ENCODE results near the gene HIVEP1. TPM values are rescaled to one million over a fixed set of nuclear protein-coding genes. Genes with fewer than 3 reads are reported as not detected.

The HIVEP1 gene
- total RNA-seq, 6 experiments from 2014 or later: 13.2 to 23.3 (median 17.8) TPM

- H3K36me3 ChIP-seq: no peaks in the 10 kb centered on the region
- H3K27ac ChIP-seq: peak overlapping the region; percentile 64 to 91 (median 88)
- no peaks in the 10 kb centered on the region for H3K27me3 ChIP-seq
- H3K9me3 ChIP-seq: no peaks in the 10 kb centered on the region
- peak overlapping the region in 2 of 3 donors; percentile 31 to 34 for H3K4me3 ChIP-seq
- intact Hi-C loops (cut with DNase I): no loop called here
- WGBS (ENCODE audit: insufficient coverage, low coverage, low lambda C conversion rate, missing lambda C conversion rate): 24% methylated on average over 6 of the region's 6 CpGs
- TF ChIP-seq, protein P1, sequence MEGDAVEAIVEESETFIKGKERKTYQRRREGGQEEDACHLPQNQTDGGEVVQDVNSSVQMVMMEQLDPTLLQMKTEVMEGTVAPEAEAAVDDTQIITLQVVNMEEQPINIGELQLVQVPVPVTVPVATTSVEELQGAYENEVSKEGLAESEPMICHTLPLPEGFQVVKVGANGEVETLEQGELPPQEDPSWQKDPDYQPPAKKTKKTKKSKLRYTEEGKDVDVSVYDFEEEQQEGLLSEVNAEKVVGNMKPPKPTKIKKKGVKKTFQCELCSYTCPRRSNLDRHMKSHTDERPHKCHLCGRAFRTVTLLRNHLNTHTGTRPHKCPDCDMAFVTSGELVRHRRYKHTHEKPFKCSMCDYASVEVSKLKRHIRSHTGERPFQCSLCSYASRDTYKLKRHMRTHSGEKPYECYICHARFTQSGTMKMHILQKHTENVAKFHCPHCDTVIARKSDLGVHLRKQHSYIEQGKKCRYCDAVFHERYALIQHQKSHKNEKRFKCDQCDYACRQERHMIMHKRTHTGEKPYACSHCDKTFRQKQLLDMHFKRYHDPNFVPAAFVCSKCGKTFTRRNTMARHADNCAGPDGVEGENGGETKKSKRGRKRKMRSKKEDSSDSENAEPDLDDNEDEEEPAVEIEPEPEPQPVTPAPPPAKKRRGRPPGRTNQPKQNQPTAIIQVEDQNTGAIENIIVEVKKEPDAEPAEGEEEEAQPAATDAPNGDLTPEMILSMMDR (IDR thresholded peaks at IDR 0.05): no peak
- TF ChIP-seq POLR2A (IDR thresholded peaks at IDR 0.05): no peak
- H3K4me1 ChIP-seq: peaks cover 0 to 22% (median 9%) of the 10 kb centered on the region in 4 donors
- ATAC-seq (peak; percentile 73 to 82 (median 76)), DNase-seq (no peak)
Observed at GRCh38 chr6:12001706-12002435, 10.2 kb upstream of the HIVEP1 start.

GRCh38 chr6:12007473-12007872, 4.6 kb upstream of the HIVEP1 start:
- TF ChIP-seq POLR2A (IDR thresholded peaks at IDR 0.05): no peak
- TF ChIP-seq, protein P1 (IDR thresholded peaks at IDR 0.05): no peak
- peak overlapping the region in 2 of 3 donors; percentile 66 to 74 for H3K4me3 ChIP-seq
- no peak for DNase-seq
- 71% methylated on average over 9 of the region's 9 CpGs for WGBS (ENCODE audit: insufficient coverage, low coverage, low lambda C conversion rate, missing lambda C conversion rate)
- H3K4me1 ChIP-seq: peaks cover 0 to 33% (median 2%) of the 10 kb centered on the region in 4 donors
- intact Hi-C loops (cut with DNase I): no loop called here
- no peaks in the 10 kb centered on the region for H3K27me3 ChIP-seq
- H3K27ac ChIP-seq: peak overlapping the region; percentile 94 to 100 (median 96)
- H3K36me3 ChIP-seq: no peaks in the 10 kb centered on the region
- no peak for ATAC-seq
- H3K9me3 ChIP-seq: no peaks in the 10 kb centered on the region

DNA sequence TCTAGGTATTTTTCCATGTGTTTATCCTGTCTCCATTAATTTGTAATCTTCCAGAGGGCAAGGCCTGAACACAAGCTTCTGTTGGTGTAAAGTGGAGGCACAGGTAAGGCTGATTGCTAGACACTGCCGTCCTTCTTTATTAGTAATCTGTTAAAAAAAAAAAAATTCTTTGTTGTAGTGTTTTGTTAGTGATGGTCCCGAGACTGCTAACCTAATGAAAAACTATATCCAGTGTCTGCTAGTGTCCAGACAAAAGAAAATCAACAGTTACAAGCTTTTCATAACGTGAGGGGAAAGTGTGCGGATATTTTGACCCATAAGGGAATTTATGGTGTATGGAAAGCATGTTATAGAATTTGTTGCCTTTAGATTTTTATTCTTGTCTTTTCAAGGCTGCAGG, 4.2 kb upstream of the HIVEP1 start:
- no peaks in the 10 kb centered on the region for H3K36me3 ChIP-seq
- no peak for TF ChIP-seq POLR2A (IDR thresholded peaks at IDR 0.05)
- H3K4me3 ChIP-seq: peak overlapping the region; percentile 59 to 74 (median 66)
- DNase-seq (no peak), ATAC-seq (no peak)
- no peaks in the 10 kb centered on the region for H3K9me3 ChIP-seq
- H3K27ac ChIP-seq: peak overlapping the region; percentile 94 to 100 (median 96)
- intact Hi-C loops (cut with DNase I): no loop called here
- H3K4me1 ChIP-seq: peaks cover 0 to 29% (median 2%) of the 10 kb centered on the region in 4 donors
- no peaks in the 10 kb centered on the region for H3K27me3 ChIP-seq
- WGBS (ENCODE audit: insufficient coverage, low coverage, low lambda C conversion rate, missing lambda C conversion rate): 26% methylated on average over 4 of the region's 4 CpGs

DNA sequence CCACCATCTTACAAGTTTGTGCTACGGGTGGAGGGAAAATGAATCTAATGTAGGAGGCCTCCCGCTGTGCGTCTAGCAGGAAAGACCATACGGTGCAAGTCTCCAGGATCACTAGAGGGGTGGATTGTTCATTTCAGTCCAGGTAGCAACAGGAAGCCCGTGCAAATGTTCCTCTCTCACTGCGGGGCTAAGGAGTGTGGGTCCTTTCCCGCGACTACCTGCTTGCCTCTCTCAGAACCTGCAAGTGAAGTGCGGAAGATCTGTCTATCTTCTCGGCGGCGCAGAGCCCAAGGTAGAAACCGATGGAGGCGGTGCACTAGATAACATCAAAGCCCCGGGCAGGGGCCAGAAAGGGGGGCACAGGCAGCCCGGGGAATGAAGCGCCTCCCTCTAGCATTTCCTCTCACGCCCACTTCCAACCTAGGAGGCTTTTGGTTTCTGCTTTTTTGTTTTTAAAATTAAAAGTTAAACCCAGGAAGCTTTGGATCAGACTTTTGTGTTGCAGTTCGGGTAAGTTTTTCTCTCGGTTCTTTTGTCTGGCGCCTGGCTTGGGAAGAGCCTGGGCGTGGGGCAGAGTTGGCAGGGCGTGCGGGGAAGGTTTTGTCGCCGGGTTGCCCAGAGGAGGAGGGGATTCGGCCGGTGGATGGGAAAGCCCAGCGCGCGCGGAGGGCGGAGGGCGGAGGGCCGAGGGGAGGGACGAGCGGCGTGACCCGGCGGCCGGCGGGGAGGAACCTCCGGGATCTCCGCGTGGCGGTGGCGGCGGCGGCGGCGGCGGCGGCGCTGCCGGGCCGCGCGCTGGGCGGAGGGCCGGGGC, 3.5 kb upstream of the HIVEP1 start:
- WGBS (ENCODE audit: insufficient coverage, low coverage, low lambda C conversion rate, missing lambda C conversion rate): under 1% methylated on average over 40 of the region's 60 CpGs
- peak overlapping the region; percentile 59 to 74 (median 66) for H3K4me3 ChIP-seq
- ATAC-seq (peak; percentile 46 to 65 (median 54)), DNase-seq (peak; percentile 93 to 96 (median 95))
- peaks cover 0 to 29% (median 0%) of the 10 kb centered on the region in 4 donors for H3K4me1 ChIP-seq
- no peak for TF ChIP-seq POLR2A (IDR thresholded peaks at IDR 0.05)
- TF ChIP-seq, protein P1 (IDR thresholded peaks at IDR 0.05): no peak
- H3K27me3 ChIP-seq: no peaks in the 10 kb centered on the region
- no peaks in the 10 kb centered on the region for H3K9me3 ChIP-seq
- H3K36me3 ChIP-seq: no peaks in the 10 kb centered on the region
- peak overlapping the region; percentile 94 to 100 (median 96) for H3K27ac ChIP-seq
- intact Hi-C loops (cut with DNase I): no loop called here

All from right lobe of liver (tissue), 6 donors.